Measurements from ENCODE around the gene ZNF362.

GRCh38 chr1:33284049-33284448 lies 27.8 kb downstream of the ZNF362 start:
- no peak for TF ChIP-seq CTCF (IDR thresholded peaks at IDR 0.05; ENCODE audit: poor library complexity)
- TF ChIP-seq EZH2 (IDR thresholded peaks at IDR 0.05; ENCODE audit: borderline replicate concordance) = no peak
- TF ChIP-seq EZH2phosphoT487 (IDR thresholded peaks at IDR 0.05; ENCODE audit: low read depth, severe bottlenecking, unreplicated experiment) = no peak

Measured in hepatocyte (in vitro differentiated cells).